Limb (tissue), 2 donors: ENCODE results near the gene VCX2.
"Not testable (repeated sequence)": the region's sequence is repeated elsewhere in the genome, so short reads cannot be mapped to it uniquely, and the experiment has no call there.

Experiments
- DNase-seq, 2 donors: peaks; one replicate each; pipeline ENCODE4 v3.0.0-alpha.2; 2016; ENCODE audit errors: extremely low spot score in 2 of 2

VCX2 gene

DNA sequence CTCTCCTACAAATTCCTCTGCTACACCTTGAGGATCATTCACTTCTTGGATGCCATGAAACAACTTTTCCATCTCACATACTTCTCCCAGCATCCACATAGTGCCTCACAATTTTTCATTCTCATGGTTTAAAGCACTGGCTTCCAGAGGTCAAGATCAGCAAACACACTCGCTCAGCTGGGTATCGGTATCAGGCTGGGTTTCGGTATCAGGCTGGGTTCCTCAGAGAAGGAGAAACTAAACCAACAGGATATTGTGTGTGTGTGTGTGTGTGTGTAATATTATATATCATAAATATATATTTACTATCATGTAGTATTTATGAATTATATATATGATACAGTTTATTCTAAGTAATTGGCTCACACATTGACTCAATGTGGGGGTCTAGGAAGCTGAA lies at the start of gene VCX2:
TSS of gene VCX2 (minus strand) at position 99 of the 400 bp plus-strand sequence. CDS start 624 bp downstream, outside the sequence.
- not testable (repeated sequence) for DNase-seq

GRCh38 chrX:8204943-8205342 lies 33.9 kb upstream of the VCX2 start:
- no peak for DNase-seq

GRCh38 chrX:8204169-8204935 lies 33.3 kb upstream of the VCX2 start:
- no peak for DNase-seq

DNA sequence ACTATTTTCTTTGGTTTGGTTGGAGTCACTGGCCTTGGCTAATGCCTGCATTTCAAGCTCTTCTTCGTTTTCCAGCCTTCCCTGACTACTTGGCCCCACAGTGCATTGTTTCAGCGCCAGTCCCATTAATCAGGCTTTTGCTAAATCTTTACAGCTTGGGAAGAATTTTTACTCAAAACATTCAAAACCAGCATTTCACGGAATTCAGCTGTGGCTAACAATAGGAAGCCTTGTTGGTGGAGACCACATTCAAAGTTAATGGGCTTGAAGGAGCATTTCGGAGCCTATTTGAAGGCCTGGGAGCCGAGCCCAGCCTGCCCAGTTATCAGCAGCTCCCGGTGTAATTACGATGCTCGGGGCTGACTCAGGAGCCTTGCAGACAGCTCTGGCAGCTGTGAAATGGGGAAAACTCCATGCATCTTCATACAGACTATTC lies 30.8 kb upstream of the VCX2 start:
- DNase-seq, result peak in 1 of 2 donors; percentile 26

DNA sequence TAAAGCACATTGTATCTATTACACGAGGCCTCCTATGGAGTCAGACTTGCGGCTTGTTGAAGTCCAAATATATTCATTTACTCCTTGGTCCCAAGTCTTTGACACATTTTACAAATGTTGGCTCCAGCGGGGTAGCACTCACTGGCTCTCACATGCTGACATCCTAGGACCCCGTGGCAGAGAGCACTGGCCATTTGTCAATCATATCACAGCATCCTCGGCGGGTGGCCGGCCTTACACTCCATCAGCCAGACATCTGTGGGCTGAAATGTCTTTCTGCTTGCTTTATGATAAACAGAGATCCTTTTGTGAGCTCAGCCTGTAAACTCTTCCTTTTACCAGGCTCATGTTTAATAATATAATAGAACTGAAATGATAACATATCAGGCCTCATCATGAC lies 25.7 kb upstream of the VCX2 start:
- no peak for DNase-seq

DNA sequence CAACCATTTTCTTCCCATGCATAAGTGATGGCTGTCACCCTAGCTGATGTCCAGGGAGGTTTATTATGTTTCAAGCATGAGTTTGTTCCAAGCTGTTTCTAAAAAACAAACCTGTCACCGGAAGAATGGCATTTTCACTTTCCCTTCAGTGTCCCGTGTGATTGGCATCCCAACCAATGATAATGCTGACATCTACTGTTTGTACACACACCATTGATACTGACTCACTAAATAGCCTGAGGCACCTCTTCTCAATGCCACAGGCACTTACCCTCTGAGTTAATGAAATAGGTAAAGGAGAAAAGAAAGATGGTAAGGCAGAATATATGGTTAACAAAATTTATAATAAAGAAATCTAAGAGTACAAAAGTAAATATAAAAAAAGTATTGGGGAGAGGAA lies 23.1 kb upstream of the VCX2 start:
- no peak for DNase-seq

- DNase-seq, result no peak
These were observed 21.2 kb upstream of the VCX2 start for GRCh38 chrX:8192276-8192675.

GRCh38 chrX:8191022-8191421 lies 20.0 kb upstream of the VCX2 start:
- DNase-seq, result no peak

GRCh38 chrX:8190341-8190830 lies 19.3 kb upstream of the VCX2 start:
- no peak for DNase-seq

DNA sequence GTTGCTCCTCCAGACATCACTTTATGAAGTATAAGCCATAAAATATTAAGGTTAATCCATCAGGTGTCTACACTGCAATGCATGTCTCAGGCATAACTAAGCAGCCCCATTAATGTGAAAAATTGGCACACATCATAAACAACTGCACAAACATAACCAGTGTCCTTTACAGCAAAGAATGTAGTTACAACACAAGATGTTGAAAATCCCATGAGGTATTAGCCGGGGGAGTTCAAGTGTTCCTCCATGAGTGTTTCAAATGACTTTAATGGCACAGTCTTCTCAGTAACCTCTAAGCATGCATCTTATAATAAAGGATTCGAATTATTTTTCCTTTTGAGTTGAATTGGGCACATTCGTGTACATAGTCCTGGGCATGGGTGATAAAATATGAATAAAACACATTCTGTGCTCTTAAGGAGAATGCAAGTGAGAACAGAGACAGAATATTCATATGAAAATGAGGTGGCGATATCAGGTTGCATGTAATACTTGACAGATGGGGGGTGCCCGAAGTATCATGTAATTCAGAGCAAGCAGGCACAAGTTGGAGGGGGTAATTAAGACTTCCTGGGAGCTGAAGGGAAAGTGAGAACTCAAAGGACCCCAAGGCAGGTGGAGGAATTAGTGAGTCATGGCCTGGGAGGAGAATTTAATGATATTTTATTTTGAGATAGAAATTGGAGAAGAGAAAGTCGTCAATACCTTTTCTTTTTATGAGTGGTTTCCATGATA lies 18.2 kb upstream of the VCX2 start:
- DNase-seq, result no peak

DNA sequence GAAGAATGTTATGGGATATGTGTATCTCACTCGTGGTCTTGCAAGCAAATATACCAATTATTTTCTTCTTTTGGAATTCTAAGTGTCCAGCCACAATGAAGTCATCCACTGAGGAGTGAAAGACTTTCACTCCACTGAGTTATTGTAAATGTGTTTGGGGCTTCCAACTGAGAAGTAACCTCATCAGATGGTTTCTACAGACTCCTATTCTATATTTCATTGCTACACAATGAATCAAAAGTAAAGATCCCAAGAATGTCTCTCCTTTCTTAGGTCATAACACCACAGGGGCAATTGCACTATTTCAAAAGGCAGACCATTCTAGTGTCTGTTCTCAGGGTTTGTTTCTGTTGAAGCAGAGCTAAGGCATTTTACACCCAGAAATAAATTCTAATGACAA lies 12.3 kb upstream of the VCX2 start:
- DNase-seq, result no peak

- DNase-seq, result peak in 1 of 2 donors; percentile 8
These were observed 8.6 kb upstream of the VCX2 start for GRCh38 chrX:8179656-8180055.

GRCh38 chrX:8154011-8154410 lies 17.1 kb downstream of the VCX2 start:
- not testable (repeated sequence) for DNase-seq

GRCh38 chrX:8147226-8147625 lies 23.8 kb downstream of the VCX2 start:
- no peak for DNase-seq

- DNase-seq, result no peak
These were observed 26.1 kb downstream of the VCX2 start for GRCh38 chrX:8144925-8145324.

GRCh38 chrX:8141896-8142295 lies 29.2 kb downstream of the VCX2 start:
- no peak for DNase-seq

DNA sequence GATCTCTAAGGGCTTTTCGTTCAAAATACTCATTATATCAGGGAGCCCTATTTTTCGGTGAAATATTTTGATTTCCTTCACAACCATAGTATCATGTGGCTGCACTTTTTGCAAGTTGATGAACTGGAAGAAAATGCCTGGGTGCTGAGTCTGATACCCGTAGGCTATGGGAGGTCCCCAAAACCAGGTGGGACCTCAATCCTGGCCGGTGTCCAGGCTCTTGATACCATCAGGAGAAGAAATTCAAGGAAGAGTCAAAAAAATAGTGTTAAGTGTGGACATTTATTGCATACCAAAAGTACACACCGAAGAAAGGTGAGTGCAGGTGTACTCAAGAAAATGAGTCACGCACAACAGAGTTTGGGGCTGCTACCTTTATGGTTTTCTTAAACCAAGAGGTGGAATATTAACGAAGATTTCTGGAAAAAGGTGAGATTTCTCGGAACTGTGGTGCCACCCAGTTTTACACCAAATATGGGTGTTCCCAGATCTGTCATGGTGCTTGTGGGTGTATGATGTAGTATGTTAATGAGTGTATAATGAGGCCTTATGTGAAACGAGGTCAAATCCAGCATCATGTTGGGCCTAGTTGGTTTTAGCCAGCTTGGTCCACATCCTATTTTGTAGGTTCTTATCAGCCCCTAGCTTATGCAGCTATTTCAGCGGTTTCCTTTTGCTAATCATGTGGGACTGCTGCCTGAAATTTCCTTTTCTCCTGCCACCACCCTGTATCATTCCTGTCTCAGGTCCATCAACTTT lies 29.9 kb downstream of the VCX2 start:
- DNase-seq, result no peak

GRCh38 chrX:8139716-8140115 lies 31.4 kb downstream of the VCX2 start:
- DNase-seq, result no peak

- no peak for DNase-seq
These were observed 32.8 kb downstream of the VCX2 start for GRCh38 chrX:8138252-8138651.

- no peak for DNase-seq
These were observed 44.4 kb downstream of the VCX2 start for GRCh38 chrX:8126648-8127047.

GRCh38 chrX:8126092-8126491 lies 45.0 kb downstream of the VCX2 start:
- DNase-seq, result no peak

- DNase-seq, result no peak
These were observed 45.5 kb downstream of the VCX2 start for GRCh38 chrX:8125566-8125965.
